Thoracic aorta (tissue), 2 donors: ENCODE measurements around the gene TMTC2. TPM values are rescaled to one million over a fixed set of nuclear protein-coding genes. Genes with fewer than 3 reads are reported as not detected.
"Not testable (repeated sequence)": the region's sequence is repeated elsewhere in the genome, so short reads cannot be mapped to it uniquely, and the experiment has no call there.

Experiments
- ATAC-seq: fragments of 150-250 bp; one replicate; pipeline ENCODE4 v1.8.0; 2017; ENCODE audit warnings: low read depth; ENCODE audit not compliant: insufficient number of reproducible peaks, low FRiP score
- DNase-seq: peaks from one replicate; pipeline ENCODE4 v3.0.0-alpha.2; 2020; ENCODE audit warnings: low spot score
- H3K27ac ChIP-seq, 2 donors: fragments of 200-600 bp; sonication (generic); 1 replicate in 1 of 2; 2 replicates in 1 of 2; pipeline ENCODE4 v1.5.1; 2016; ENCODE audit warnings: mild to moderate bottlenecking in 2 of 2, moderate library complexity in 2 of 2
- H3K27me3 ChIP-seq: fragments of 200-600 bp; sonication (generic); replicated peaks from 2 replicates; pipeline ENCODE4 v1.6.0; 2016; ENCODE audit warnings: mild to moderate bottlenecking; ENCODE audit not compliant: insufficient read depth
- H3K36me3 ChIP-seq: fragments of 200-600 bp; sonication (generic); one replicate; pipeline ENCODE4 v1.5.1; 2016
- H3K4me1 ChIP-seq, 2 donors: fragments of 200-600 bp; sonication (generic); 1 replicate in 1 of 2; 2 replicates in 1 of 2; pipeline versions ENCODE4 v1.5.1 to v1.6.0; 2016; ENCODE audit warnings: low read depth in 2 of 2, mild to moderate bottlenecking in 1 of 2; ENCODE audit not compliant: control insufficient read depth in 1 of 2
- H3K4me3 ChIP-seq: fragments of 200-600 bp; sonication (generic); 2 replicates; pipeline ENCODE4 v1.5.1; 2016; ENCODE audit warnings: mild to moderate bottlenecking
- H3K9me3 ChIP-seq: fragments of 200-600 bp; sonication (generic); 2 replicates; pipeline ENCODE4 v1.5.1; 2016
- CTCF ChIP-seq: fragments of 200-600 bp; sonication (generic); IDR thresholded peaks from one replicate; pipeline ENCODE4 v1.5.1; 2019; ENCODE audit warnings: antibody characterized with exemption
- total RNA-seq, 2 donors: library from RNA; depleted of rRNA; stranded (reverse); fragments of >200 nt; gene quantifications; one replicate each; pipeline versions ENCODE4 v1.1.0 to v1.2.3, GENCODE V29; 2016

The TMTC2 gene
- total RNA-seq, 2 donors from 2014 or later, result 2.8 to 8.6 TPM

GRCh38 chr12:82842480-82842879 is 155.8 kb downstream of the TMTC2 start:
- H3K27ac ChIP-seq, result no peak overlapping the region
- H3K4me1 ChIP-seq, result no peaks in the 10 kb centered on the region
- H3K27me3 ChIP-seq, result no peaks in the 10 kb centered on the region
- no peak for DNase-seq
- no peaks in the 10 kb centered on the region for H3K36me3 ChIP-seq
- no peak for TF ChIP-seq CTCF
- H3K4me3 ChIP-seq, result no peak overlapping the region
- no peaks in the 10 kb centered on the region for H3K9me3 ChIP-seq
- no peak for ATAC-seq

GRCh38 chr12:82845076-82845475 is 158.4 kb downstream of the TMTC2 start:
- H3K4me1 ChIP-seq, DNase-seq, H3K36me3 ChIP-seq, H3K4me3 ChIP-seq, ATAC-seq, H3K9me3 ChIP-seq, H3K27ac ChIP-seq, H3K27me3 ChIP-seq: not testable (repeated sequence)

- DNase-seq, result no peak
- no peaks in the 10 kb centered on the region for H3K36me3 ChIP-seq
- no peak for TF ChIP-seq CTCF
- H3K27ac ChIP-seq, result no peak overlapping the region
- H3K9me3 ChIP-seq, result no peaks in the 10 kb centered on the region
- ATAC-seq, result no peak
- H3K4me3 ChIP-seq, result no peak overlapping the region
- no peaks in the 10 kb centered on the region for H3K4me1 ChIP-seq
- no peaks in the 10 kb centered on the region for H3K27me3 ChIP-seq
Observed at GRCh38 chr12:82848845-82849244, 162.1 kb downstream of the TMTC2 start.

GRCh38 chr12:82852529-82852928 is 165.8 kb downstream of the TMTC2 start:
- no peaks in the 10 kb centered on the region for H3K4me1 ChIP-seq
- TF ChIP-seq CTCF, result no peak
- H3K27me3 ChIP-seq, result no peaks in the 10 kb centered on the region
- no peak overlapping the region for H3K27ac ChIP-seq
- H3K36me3 ChIP-seq, result no peaks in the 10 kb centered on the region
- H3K4me3 ChIP-seq, result no peak overlapping the region
- H3K9me3 ChIP-seq, result no peaks in the 10 kb centered on the region
- ATAC-seq (no peak), DNase-seq (no peak)

GRCh38 chr12:82855872-82856271 is 169.2 kb downstream of the TMTC2 start:
- Histone ChIP-seq H3K4me3 (no peak overlapping the region), H3K27ac (no peak overlapping the region), H3K4me1 (no peaks in the 10 kb centered on the region), H3K27me3 (no peaks in the 10 kb centered on the region), H3K9me3 (no peaks in the 10 kb centered on the region), H3K36me3 (no peaks in the 10 kb centered on the region)
- TF ChIP-seq CTCF, result no peak
- ATAC-seq (no peak), DNase-seq (no peak)

GRCh38 chr12:82857276-82857675 is 170.6 kb downstream of the TMTC2 start:
- no peaks in the 10 kb centered on the region for H3K27me3 ChIP-seq
- ATAC-seq (no peak), DNase-seq (no peak)
- H3K27ac ChIP-seq, result no peak overlapping the region
- no peaks in the 10 kb centered on the region for H3K9me3 ChIP-seq
- H3K4me1 ChIP-seq, result no peaks in the 10 kb centered on the region
- no peaks in the 10 kb centered on the region for H3K36me3 ChIP-seq
- no peak for TF ChIP-seq CTCF
- no peak overlapping the region for H3K4me3 ChIP-seq
